ENCODE data around the gene NCOR2. TPM values are rescaled to one million over a fixed set of nuclear protein-coding genes. Genes with fewer than 3 reads are reported as not detected.

NCOR2 gene
- total and polyA plus RNA-seq, 2 of the 8 experiments (the other 6 are each of a cell fraction or from before 2014, with no cell fraction given), result 14.8 to 275 TPM

DNA sequence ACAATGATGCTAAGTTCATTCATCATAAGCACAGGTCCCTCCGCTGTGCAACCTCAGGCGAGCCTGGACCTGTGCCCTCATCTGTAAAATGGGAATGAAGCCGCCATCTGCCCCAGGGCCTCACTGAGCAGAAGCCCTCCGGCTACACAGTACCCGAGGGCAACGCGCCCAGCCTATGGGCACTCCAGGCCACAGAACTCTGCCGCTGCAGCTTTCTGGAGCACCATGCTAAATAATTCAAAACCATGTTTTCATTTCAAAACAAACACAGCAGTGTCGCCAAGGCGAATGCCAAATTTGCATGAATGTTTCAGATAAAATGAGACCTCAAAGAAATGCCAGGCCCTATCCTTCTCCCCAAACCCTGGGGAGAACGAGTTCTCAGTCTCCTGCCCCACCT, 4.0 kb downstream of the NCOR2 start:
- H3K23me2 ChIP-seq (ENCODE audit: low read depth, low read length), result peaks cover 14% of the 10 kb centered on the region; the same call in 1 of the 2 replicates
- no peak overlapping the region for H2BK12ac ChIP-seq (ENCODE audit: low read depth, low read length)
- no peak overlapping the region for H3K27ac ChIP-seq (ENCODE audit: low read depth, low read length)
- H3K4me1 ChIP-seq (replicated peaks in 1 of 4; ENCODE audit: control insufficient read depth in 3 of 4, insufficient read depth in 4 of 4, low read length in 3 of 4), result peaks cover 16 to 40% (median 28%) of the 10 kb centered on the region in 4 experiments
- no peak overlapping the region for H2AFZ ChIP-seq (ENCODE audit: low read length)
- H4K91ac ChIP-seq (replicated peaks; ENCODE audit: insufficient read length, low read length), result no peak overlapping the region
- POLR2A ChIA-PET (ENCODE audit: partially characterized antibody), result interaction anchor here (1.1 to 3.9 kb wide), 4 partner anchors 10 to 351 kb away, joined by 3 to 31 read pairs (median 4); partner anchors contain the start of gene UBC
- H3K36me3 ChIP-seq (ENCODE audit: control insufficient read depth in 2 of 4, insufficient read depth in 4 of 4, low read length in 3 of 4), result no peaks in the 10 kb centered on the region
- 85% methylated on average over 11 of the region's 11 CpGs; no CpG with 5 or more reads in 1 of the 2 experiments for WGBS, 2 experiments (ENCODE audit: extremely low coverage in 1 of 2, insufficient coverage in 1 of 2, insufficient read length in 1 of 2, insufficient replicate concordance in 2 of 2, low coverage in 1 of 2, low lambda C conversion rate in 2 of 2, missing lambda C conversion rate in 1 of 2)
- peaks cover 43 to 50% of the 10 kb centered on the region in 2 experiments for H4K20me1 ChIP-seq (replicated peaks in 1 of 2; ENCODE audit: control insufficient read depth in 1 of 2, insufficient read depth in 2 of 2, low read length in 2 of 2)
- H3K18ac ChIP-seq (ENCODE audit: extremely low read depth, low read length), result no peak overlapping the region; the same call in 1 of the 2 replicates
- no peak overlapping the region; the same call in 1 of the 2 replicates for H2BK5ac ChIP-seq (ENCODE audit: low read depth, low read length)
- H2BK120ac ChIP-seq (replicated peaks; ENCODE audit: low read depth, low read length), result no peak overlapping the region
- H3K4me2 ChIP-seq (ENCODE audit: insufficient read depth in 1 of 2, low read depth in 2 of 2, low read length in 2 of 2), result peak overlapping the region in 1 of 2 experiments; percentile 80; a peak in 2 of 4 replicates
- peak overlapping the region; percentile 25; the same call in 1 of the 2 replicates for H2BK20ac ChIP-seq (ENCODE audit: low read length)
- H4K8ac ChIP-seq (ENCODE audit: extremely low read depth, insufficient read depth, low read length), result no peak overlapping the region
- no peak overlapping the region for H2BK15ac ChIP-seq (ENCODE audit: low read length)
- no peak overlapping the region for H3K14ac ChIP-seq (ENCODE audit: insufficient read length)
- H3K9me3 ChIP-seq (ENCODE audit: insufficient read depth in 2 of 2, low read depth in 1 of 2, low read length in 1 of 2), result no peaks in the 10 kb centered on the region
- no peak for FAIRE-seq
- no peak for DNase-seq (ENCODE audit: low read depth in 1 of 2, low spot score in 2 of 2)
- no peak overlapping the region for H4K5ac ChIP-seq (ENCODE audit: insufficient read length, low read depth, low read length)
- no peak overlapping the region for H3K4me3 ChIP-seq (ENCODE audit: extremely low read depth in 1 of 4, insufficient read depth in 2 of 4, low read depth in 3 of 4, low read length in 4 of 4)
- no peak overlapping the region for H3K56ac ChIP-seq (replicated peaks; ENCODE audit: insufficient read length, low read depth, low read length)
- CTCF ChIA-PET (ENCODE audit: partially characterized antibody), result interaction anchor here (0.6 to 1.8 kb wide), 7 partner anchors 53 to 202 kb away, joined by 3 to 4 read pairs (median 3); no protein-coding TSS in a partner anchor
- peaks cover 14% of the 10 kb centered on the region for H3K79me1 ChIP-seq (ENCODE audit: low read depth, low read length)
- H3K9ac ChIP-seq (replicated peaks in 1 of 4; ENCODE audit: extremely low read depth in 1 of 4, low read depth in 3 of 4, low read length in 3 of 4), result no peak overlapping the region
- no peak overlapping the region for H2AK5ac ChIP-seq (ENCODE audit: low read depth, low read length)
- peaks cover 62 to 83% of the 10 kb centered on the region in 2 experiments for H3K79me2 ChIP-seq (ENCODE audit: control insufficient read depth in 1 of 2, insufficient read depth in 2 of 2, low read length in 2 of 2)
- TF ChIP-seq SP4 (IDR thresholded peaks at IDR 0.05; ENCODE audit: low read length) (no peak), TAF1 (IDR thresholded peaks at IDR 0.05; ENCODE audit: low read depth, low read length) (no peak), SP2 (IDR thresholded peaks at IDR 0.05; ENCODE audit: low read length) (no peak)
- TF ChIP-seq, protein P1, sequence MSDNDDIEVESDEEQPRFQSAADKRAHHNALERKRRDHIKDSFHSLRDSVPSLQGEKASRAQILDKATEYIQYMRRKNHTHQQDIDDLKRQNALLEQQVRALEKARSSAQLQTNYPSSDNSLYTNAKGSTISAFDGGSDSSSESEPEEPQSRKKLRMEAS (IDR thresholded peaks at IDR 0.05), result no peak
- H3K23ac ChIP-seq (ENCODE audit: insufficient read length), result no peak overlapping the region
- H3K4ac ChIP-seq (replicated peaks; ENCODE audit: insufficient read length, low read depth, low read length), result no peak overlapping the region
- no peaks in the 10 kb centered on the region for H3K27me3 ChIP-seq (replicated peaks in 1 of 4; ENCODE audit: control insufficient read depth in 3 of 4, extremely low read depth in 1 of 4, insufficient read depth in 3 of 4, low read length in 3 of 4)

Measured in H1 (cell line).